ENCODE results near the gene ARHGEF37. TPM values are rescaled to one million over a fixed set of nuclear protein-coding genes. Genes with fewer than 3 reads are reported as not detected.

Gene ARHGEF37
- total RNA-seq, 1 experiment from 2014 or later, result 0.42 TPM

DNA sequence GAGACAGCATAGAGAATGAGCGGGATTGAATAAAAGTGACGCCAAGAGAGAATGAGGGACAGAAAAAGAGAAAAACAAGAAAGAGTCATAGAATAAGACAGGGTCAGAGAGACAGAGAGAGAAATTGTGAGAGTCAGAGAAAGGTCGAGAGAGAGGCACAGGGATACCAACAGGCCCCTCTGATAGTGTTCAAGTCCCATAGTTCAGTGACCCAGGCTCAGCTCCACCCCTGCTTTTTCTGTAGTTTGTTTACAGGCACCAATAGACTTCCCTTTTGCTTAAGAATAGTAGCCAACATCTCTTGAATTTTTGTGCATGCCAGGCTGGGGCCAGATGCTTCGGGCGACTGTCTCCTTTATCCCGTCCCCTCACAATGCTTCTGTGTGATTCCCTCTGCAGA is 62.5 kb downstream of the ARHGEF37 start:
- no peak overlapping the region for H4K91ac ChIP-seq (ENCODE audit: insufficient read length, low read depth, low read length)
- no peak overlapping the region for H3K18ac ChIP-seq (ENCODE audit: insufficient read length, low read depth, low read length)
- H3K27me3 Mint-ChIP-seq (ENCODE audit: low read depth), result peaks cover 3% of the 10 kb centered on the region
- no peak overlapping the region for H3K14ac ChIP-seq (ENCODE audit: insufficient read depth, low read length)
- H3K4ac ChIP-seq (ENCODE audit: low read depth, low read length), result no peak overlapping the region
- no peak overlapping the region for H4K5ac ChIP-seq (ENCODE audit: insufficient read length, low read depth, low read length)
- TF ChIP-seq CTCF (conservative IDR thresholded peaks at IDR 0.05), result no peak
- H3K9me3 Mint-ChIP-seq, result no peaks in the 10 kb centered on the region
- peaks cover 3% of the 10 kb centered on the region for H4K20me1 ChIP-seq (ENCODE audit: control insufficient read depth, insufficient read depth, insufficient read length)
- H3K4me2 ChIP-seq (ENCODE audit: insufficient read depth, insufficient read length, low read length), result no peak overlapping the region
- H2BK5ac ChIP-seq (ENCODE audit: insufficient read length, low read length), result no peak overlapping the region
- no peak overlapping the region for H3K56ac ChIP-seq (ENCODE audit: insufficient read length, low read depth, low read length)
- H3K36me3 Mint-ChIP-seq (ENCODE audit: insufficient read depth in 1 of 3, low read depth in 3 of 3), result no peaks in the 10 kb centered on the region
- H3T11ph ChIP-seq (ENCODE audit: low read length), result no peak overlapping the region
- 100% methylated on average over 2 of the region's 6 CpGs for WGBS (ENCODE audit: extremely low coverage, insufficient read length, low lambda C conversion rate)
- no peaks in the 10 kb centered on the region for H3K79me2 ChIP-seq (ENCODE audit: insufficient read depth, low read length)
- no peak overlapping the region for H4K8ac ChIP-seq (replicated peaks; ENCODE audit: insufficient read length, low read depth, low read length)
- no peaks in the 10 kb centered on the region for H3K79me1 ChIP-seq (ENCODE audit: insufficient read depth, low read depth, low read length, poor library complexity, severe bottlenecking)
- no peaks in the 10 kb centered on the region for H3K23me2 ChIP-seq (ENCODE audit: insufficient read length, low read depth, low read length, poor library complexity, severe bottlenecking)
- H3K4me1 ChIP-seq (ENCODE audit: insufficient read depth, low read length), result 0 out of 2 replicates have a peak, but pooled peaks cover 2% of the 10 kb centered on the region
- no peak overlapping the region for H2AK5ac ChIP-seq (ENCODE audit: insufficient read length, low read length)
- H2AFZ ChIP-seq (ENCODE audit: low read length), result no peak overlapping the region
- H3K4me3 Mint-ChIP-seq, result no peak overlapping the region
- no peak overlapping the region for H3K27ac ChIP-seq (ENCODE audit: insufficient read length, low read depth, low read length)
- peaks cover 6% of the 10 kb centered on the region in 2 experiments for H3K4me1 Mint-ChIP-seq
- H2BK15ac ChIP-seq (ENCODE audit: low read depth, low read length), result no peak overlapping the region
- no peak overlapping the region for H3K9ac ChIP-seq (ENCODE audit: extremely low read depth, insufficient read length, low read length)
- H2BK20ac ChIP-seq (ENCODE audit: low read depth, low read length, poor library complexity, severe bottlenecking), result no peak overlapping the region
- H2BK120ac ChIP-seq (ENCODE audit: low read depth, low read length, poor library complexity, severe bottlenecking), result no peak overlapping the region
- no peak overlapping the region for H2BK12ac ChIP-seq (ENCODE audit: insufficient read length, low read depth, low read length)
- no peak for DNase-seq
- H3K27ac Mint-ChIP-seq, result no peak overlapping the region
- H3K27me3 ChIP-seq (ENCODE audit: insufficient read depth, low read length), result no peaks in the 10 kb centered on the region
- no peaks in the 10 kb centered on the region for H3K9me3 ChIP-seq (ENCODE audit: control insufficient read depth, low read depth, low read length)
- no peak overlapping the region for H3K23ac ChIP-seq (ENCODE audit: insufficient read length, low read depth, low read length)
